GM23338 (cell line): ENCODE data around the gene MEGF8. TPM values are rescaled to one million over a fixed set of nuclear protein-coding genes. Genes with fewer than 3 reads are reported as not detected.

Experiments
- ATAC-seq: fragments of 200-7000 bp; cut with Tn5 transposase; 3 replicates; pipeline ENCODE4 v1.9.1; 2020
- DNase-seq: peaks from one replicate; pipeline ENCODE4 v3.0.0-alpha.2; 2015; ENCODE audit warnings: low spot score
- H2AFZ ChIP-seq: fragments of 200-600 bp; sonication (generic); 2 replicates; pipeline ENCODE4 v1.8.0; 2016; ENCODE audit warnings: antibody characterized with exemption, mild to moderate bottlenecking, moderate library complexity
- H3F3A ChIP-seq: fragments of 200-600 bp; sonication (generic); replicated peaks from 2 replicates; pipeline ENCODE4 v1.8.0; 2017; ENCODE audit warnings: antibody characterized with exemption, mixed run types, low read depth
- H3K27ac ChIP-seq: fragments of 200-600 bp; sonication (generic); 2 replicates; pipeline ENCODE4 v1.6.1; 2016; ENCODE audit warnings: low read depth
- H3K27me3 ChIP-seq: fragments of 200-600 bp; sonication (generic); 2 replicates; pipeline ENCODE4 v1.8.0; 2016; ENCODE audit warnings: mild to moderate bottlenecking, mixed run types, moderate library complexity; ENCODE audit not compliant: insufficient read depth
- H3K36me3 ChIP-seq: fragments of 200-600 bp; sonication (generic); 2 replicates; pipeline ENCODE4 v1.8.0; 2016; ENCODE audit warnings: mild to moderate bottlenecking; ENCODE audit not compliant: insufficient read depth
- H3K4me1 ChIP-seq: fragments of 200-600 bp; sonication (generic); 2 replicates; pipeline ENCODE4 v1.8.0; 2016; ENCODE audit warnings: mild to moderate bottlenecking, moderate library complexity; ENCODE audit not compliant: insufficient read depth
- H3K4me2 ChIP-seq: fragments of 200-600 bp; sonication (generic); 2 replicates; pipeline ENCODE4 v1.7.1; 2017; ENCODE audit warnings: mixed run types
- H3K4me3 ChIP-seq: fragments of 200-600 bp; sonication (generic); 2 replicates; pipeline ENCODE4 v1.6.1; 2016; ENCODE audit warnings: mixed run types
- H3K79me2 ChIP-seq: fragments of 200-600 bp; sonication (generic); replicated peaks from 2 replicates; pipeline ENCODE4 v1.8.0; 2017; ENCODE audit warnings: mild to moderate bottlenecking; ENCODE audit not compliant: insufficient read depth
- H3K9me2 ChIP-seq: fragments of 200-600 bp; sonication (generic); 2 replicates; pipeline ENCODE4 v1.8.0; 2017; ENCODE audit not compliant: insufficient read depth
- H4K20me1 ChIP-seq: fragments of 200-600 bp; sonication (generic); replicated peaks from 2 replicates; pipeline ENCODE4 v1.8.0; 2017; ENCODE audit warnings: mild to moderate bottlenecking; ENCODE audit not compliant: insufficient read depth
- H3K27ac Mint-ChIP-seq: 2 replicates; pipeline ENCODE4 v1.8.0; 2020; ENCODE audit warnings: inconsistent platforms, mild to moderate bottlenecking, moderate library complexity, mixed read lengths
- H3K27me3 Mint-ChIP-seq: 3 replicates; pipeline ENCODE4 v1.8.0; 2022; ENCODE audit warnings: low read depth, mild to moderate bottlenecking, moderate library complexity, mixed read lengths, inconsistent platforms; ENCODE audit not compliant: insufficient read depth, poor library complexity
- H3K36me3 Mint-ChIP-seq: 3 replicates; pipeline ENCODE4 v1.8.0; 2021; ENCODE audit warnings: low read depth, mild to moderate bottlenecking, inconsistent platforms, moderate library complexity, mixed read lengths
- H3K4me1 Mint-ChIP-seq: 3 replicates; pipeline ENCODE4 v1.8.0; 2020; ENCODE audit warnings: mild to moderate bottlenecking, inconsistent platforms, mixed read lengths
- H3K4me3 Mint-ChIP-seq: 3 replicates; pipeline ENCODE4 v1.8.0; 2021; ENCODE audit warnings: moderate library complexity, mild to moderate bottlenecking, inconsistent platforms, mixed read lengths
- H3K9me3 Mint-ChIP-seq: 3 replicates; pipeline ENCODE4 v1.8.0; 2020; ENCODE audit warnings: moderate library complexity, mild to moderate bottlenecking, inconsistent platforms, mixed read lengths
- CREB1 ChIP-seq: fragments of 250-450 bp; sonication (Bioruptor Pico); IDR thresholded peaks from 2 replicates; pipeline ENCODE4 v1.5.0; 2020; ENCODE audit warnings: low read depth, mild to moderate bottlenecking, moderate library complexity
- EZH2 ChIP-seq: fragments of 200-600 bp; sonication (generic); IDR thresholded peaks from one replicate; pipeline ENCODE4 v1.8.0; 2017; ENCODE audit warnings: antibody characterized with exemption, mild to moderate bottlenecking, low read depth; ENCODE audit not compliant: unreplicated experiment
- EZH2phosphoT487 ChIP-seq: fragments of 200-600 bp; sonication (generic); IDR thresholded peaks from one replicate; pipeline ENCODE4 v1.8.1; 2018; ENCODE audit warnings: antibody characterized with exemption; ENCODE audit not compliant: unreplicated experiment
- JUNB ChIP-seq: IDR thresholded peaks from one replicate; pipeline ENCODE4 v1.6.1; 2016; ENCODE audit warnings: antibody characterized with exemption; ENCODE audit not compliant: unreplicated experiment
- NANOG ChIP-seq: IDR thresholded peaks from 2 replicates; pipeline ENCODE4 v1.6.1; 2016; ENCODE audit warnings: antibody characterized with exemption, borderline replicate concordance
- POLR2AphosphoS5 ChIP-seq: IDR thresholded peaks from 2 replicates; pipeline ENCODE4 v1.6.1; 2016; ENCODE audit warnings: antibody characterized with exemption, low read depth
- STAT1 ChIP-seq: IDR thresholded peaks from one replicate; pipeline ENCODE4 v1.6.1; 2016; ENCODE audit warnings: antibody characterized with exemption; ENCODE audit not compliant: unreplicated experiment
- ZNF114 ChIP-seq: fragments of 250-450 bp; sonication (Bioruptor Pico); IDR thresholded peaks from 2 replicates; pipeline ENCODE4 v1.5.0; 2020; ENCODE audit warnings: mild to moderate bottlenecking, moderate library complexity
- ZNF331 ChIP-seq: fragments of 250-450 bp; sonication (Bioruptor Pico); IDR thresholded peaks from 2 replicates; pipeline ENCODE4 v1.5.0; 2020; ENCODE audit warnings: low read depth, mild to moderate bottlenecking, moderate library complexity
- polyA plus RNA-seq: library from polyadenylated mRNA; unstranded; fragments of >200 nt; fragmentation: Nextera tagmentation; extraction: Ambion mirVana; gene quantifications from 2 replicates; pipeline ENCODE4 v1.2.1, GENCODE V29; 2016
- total RNA-seq: library from RNA; depleted of rRNA; stranded (reverse); fragments of >200 nt; shearing (Covaris generic); gene quantifications from 2 replicates; pipeline ENCODE4 v1.2.3, GENCODE V29; 2014
- TF ChIP-seq, protein P1 (sequence below): fragments of 250-450 bp; sonication (Bioruptor Pico); IDR thresholded peaks from 2 replicates; pipeline ENCODE4 v1.5.0; 2020; ENCODE audit warnings: mild to moderate bottlenecking, moderate library complexity
- TF ChIP-seq, protein P2 (sequence below): IDR thresholded peaks from 2 replicates; pipeline ENCODE4 v1.6.1; 2016; ENCODE audit warnings: antibody characterized with exemption
- TF ChIP-seq, protein P3 (sequence below), 2 experiments: fragments of 200-600 bp in 1 of 2; sonication (generic) in 1 of 2; conservative IDR thresholded peaks; 2 replicates each; pipeline versions ENCODE4 v1.5.1 to v1.6.1; 2016 to 2017; ENCODE audit warnings: antibody characterized with exemption in 2 of 2, low read depth in 2 of 2, mild to moderate bottlenecking in 2 of 2, moderate library complexity in 1 of 2
- TF ChIP-seq, protein P4 (sequence below): IDR thresholded peaks from one replicate; pipeline ENCODE4 v1.6.1; 2018; ENCODE audit warnings: antibody characterized with exemption; ENCODE audit not compliant: unreplicated experiment

The MEGF8 gene
- total and polyA plus RNA-seq, 2 experiments from 2014 or later = 6.2 to 40.5 TPM

DNA sequence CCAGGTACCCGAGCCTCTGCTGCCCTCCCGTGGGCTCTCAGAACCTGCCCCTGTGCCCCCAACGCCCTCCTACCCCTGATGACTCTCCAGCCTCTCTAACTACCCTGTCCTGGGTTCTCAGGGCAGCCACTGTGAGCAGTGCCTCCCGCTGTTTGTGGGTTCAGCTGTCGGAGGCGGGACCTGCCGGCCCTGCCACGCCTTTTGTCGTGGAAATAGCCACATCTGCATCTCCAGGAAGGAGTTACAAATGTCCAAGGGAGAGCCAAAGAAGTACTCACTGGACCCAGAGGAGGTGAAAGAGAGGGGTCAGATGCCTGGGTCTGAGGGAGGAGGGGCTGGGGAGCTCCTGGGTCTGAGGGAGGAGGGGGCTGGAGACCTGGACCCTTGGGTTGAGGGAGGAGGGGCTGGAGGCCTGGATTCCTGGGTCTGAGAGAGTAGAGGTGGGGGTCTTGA, 44.7 kb downstream of the MEGF8 start:
- Histone ChIP-seq H3K27me3 (no peaks in the 10 kb centered on the region), H3K4me2 (peak overlapping the region; percentile 73), H3K27ac (peak overlapping the region; percentile 89), H2AFZ (no peak overlapping the region), H3K9me2 (no peaks in the 10 kb centered on the region), H4K20me1 (no peaks in the 10 kb centered on the region), H3F3A (0 out of 2 replicates have a peak, but pooled peaks cover 12% of the 10 kb centered on the region), H3K4me1 (peaks cover 32% of the 10 kb centered on the region), H3K4me3 (peak overlapping the region; percentile 19), H3K36me3 (no peaks in the 10 kb centered on the region), H3K79me2 (no peaks in the 10 kb centered on the region)
- ATAC-seq (peak; percentile 88), DNase-seq (peak; percentile 88)
- H3K36me3 Mint-ChIP-seq = peaks cover 41% of the 10 kb centered on the region
- peaks cover 19% of the 10 kb centered on the region for H3K27me3 Mint-ChIP-seq
- H3K4me3 Mint-ChIP-seq = peak overlapping the region; percentile 48
- H3K27ac Mint-ChIP-seq = peak overlapping the region; percentile 88
- TF ChIP-seq EZH2 (no peak), EZH2phosphoT487 (no peak), JUNB (no peak), STAT1 (no peak), CREB1 (CRISPR knock-in tag) (peak; percentile 26; the same call in 1 of the 2 replicates), ZNF114 (CRISPR knock-in tag) (no peak), NANOG (no peak), POLR2AphosphoS5 (peak; percentile 59), ZNF331 (no peak)
- TF ChIP-seq, protein P1, sequence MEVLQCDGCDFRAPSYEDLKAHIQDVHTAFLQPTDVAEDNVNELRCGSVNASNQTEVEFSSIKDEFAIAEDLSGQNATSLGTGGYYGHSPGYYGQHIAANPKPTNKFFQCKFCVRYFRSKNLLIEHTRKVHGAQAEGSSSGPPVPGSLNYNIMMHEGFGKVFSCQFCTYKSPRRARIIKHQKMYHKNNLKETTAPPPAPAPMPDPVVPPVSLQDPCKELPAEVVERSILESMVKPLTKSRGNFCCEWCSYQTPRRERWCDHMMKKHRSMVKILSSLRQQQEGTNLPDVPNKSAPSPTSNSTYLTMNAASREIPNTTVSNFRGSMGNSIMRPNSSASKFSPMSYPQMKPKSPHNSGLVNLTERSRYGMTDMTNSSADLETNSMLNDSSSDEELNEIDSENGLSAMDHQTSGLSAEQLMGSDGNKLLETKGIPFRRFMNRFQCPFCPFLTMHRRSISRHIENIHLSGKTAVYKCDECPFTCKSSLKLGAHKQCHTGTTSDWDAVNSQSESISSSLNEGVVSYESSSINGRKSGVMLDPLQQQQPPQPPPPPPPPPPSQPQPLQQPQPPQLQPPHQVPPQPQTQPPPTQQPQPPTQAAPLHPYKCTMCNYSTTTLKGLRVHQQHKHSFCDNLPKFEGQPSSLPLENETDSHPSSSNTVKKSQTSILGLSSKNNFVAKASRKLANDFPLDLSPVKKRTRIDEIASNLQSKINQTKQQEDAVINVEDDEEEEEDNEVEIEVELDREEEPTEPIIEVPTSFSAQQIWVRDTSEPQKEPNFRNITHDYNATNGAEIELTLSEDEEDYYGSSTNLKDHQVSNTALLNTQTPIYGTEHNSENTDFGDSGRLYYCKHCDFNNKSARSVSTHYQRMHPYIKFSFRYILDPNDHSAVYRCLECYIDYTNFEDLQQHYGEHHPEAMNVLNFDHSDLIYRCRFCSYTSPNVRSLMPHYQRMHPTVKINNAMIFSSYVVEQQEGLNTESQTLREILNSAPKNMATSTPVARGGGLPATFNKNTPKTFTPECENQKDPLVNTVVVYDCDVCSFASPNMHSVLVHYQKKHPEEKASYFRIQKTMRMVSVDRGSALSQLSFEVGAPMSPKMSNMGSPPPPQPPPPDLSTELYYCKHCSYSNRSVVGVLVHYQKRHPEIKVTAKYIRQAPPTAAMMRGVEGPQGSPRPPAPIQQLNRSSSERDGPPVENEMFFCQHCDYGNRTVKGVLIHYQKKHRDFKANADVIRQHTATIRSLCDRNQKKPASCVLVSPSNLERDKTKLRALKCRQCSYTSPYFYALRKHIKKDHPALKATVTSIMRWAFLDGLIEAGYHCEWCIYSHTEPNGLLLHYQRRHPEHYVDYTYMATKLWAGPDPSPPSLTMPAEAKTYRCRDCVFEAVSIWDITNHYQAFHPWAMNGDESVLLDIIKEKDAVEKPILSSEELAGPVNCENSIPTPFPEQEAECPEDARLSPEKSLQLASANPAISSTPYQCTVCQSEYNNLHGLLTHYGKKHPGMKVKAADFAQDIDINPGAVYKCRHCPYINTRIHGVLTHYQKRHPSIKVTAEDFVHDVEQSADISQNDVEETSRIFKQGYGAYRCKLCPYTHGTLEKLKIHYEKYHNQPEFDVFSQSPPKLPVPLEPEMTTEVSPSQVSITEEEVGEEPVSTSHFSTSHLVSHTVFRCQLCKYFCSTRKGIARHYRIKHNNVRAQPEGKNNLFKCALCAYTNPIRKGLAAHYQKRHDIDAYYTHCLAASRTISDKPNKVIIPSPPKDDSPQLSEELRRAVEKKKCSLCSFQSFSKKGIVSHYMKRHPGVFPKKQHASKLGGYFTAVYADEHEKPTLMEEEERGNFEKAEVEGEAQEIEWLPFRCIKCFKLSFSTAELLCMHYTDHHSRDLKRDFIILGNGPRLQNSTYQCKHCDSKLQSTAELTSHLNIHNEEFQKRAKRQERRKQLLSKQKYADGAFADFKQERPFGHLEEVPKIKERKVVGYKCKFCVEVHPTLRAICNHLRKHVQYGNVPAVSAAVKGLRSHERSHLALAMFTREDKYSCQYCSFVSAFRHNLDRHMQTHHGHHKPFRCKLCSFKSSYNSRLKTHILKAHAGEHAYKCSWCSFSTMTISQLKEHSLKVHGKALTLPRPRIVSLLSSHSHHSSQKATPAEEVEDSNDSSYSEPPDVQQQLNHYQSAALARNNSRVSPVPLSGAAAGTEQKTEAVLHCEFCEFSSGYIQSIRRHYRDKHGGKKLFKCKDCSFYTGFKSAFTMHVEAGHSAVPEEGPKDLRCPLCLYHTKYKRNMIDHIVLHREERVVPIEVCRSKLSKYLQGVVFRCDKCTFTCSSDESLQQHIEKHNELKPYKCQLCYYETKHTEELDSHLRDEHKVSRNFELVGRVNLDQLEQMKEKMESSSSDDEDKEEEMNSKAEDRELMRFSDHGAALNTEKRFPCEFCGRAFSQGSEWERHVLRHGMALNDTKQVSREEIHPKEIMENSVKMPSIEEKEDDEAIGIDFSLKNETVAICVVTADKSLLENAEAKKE (CRISPR knock-in tag) = 0 out of 2 replicates have a peak, but pooled peaks have one; percentile 39
- TF ChIP-seq, protein P2, sequence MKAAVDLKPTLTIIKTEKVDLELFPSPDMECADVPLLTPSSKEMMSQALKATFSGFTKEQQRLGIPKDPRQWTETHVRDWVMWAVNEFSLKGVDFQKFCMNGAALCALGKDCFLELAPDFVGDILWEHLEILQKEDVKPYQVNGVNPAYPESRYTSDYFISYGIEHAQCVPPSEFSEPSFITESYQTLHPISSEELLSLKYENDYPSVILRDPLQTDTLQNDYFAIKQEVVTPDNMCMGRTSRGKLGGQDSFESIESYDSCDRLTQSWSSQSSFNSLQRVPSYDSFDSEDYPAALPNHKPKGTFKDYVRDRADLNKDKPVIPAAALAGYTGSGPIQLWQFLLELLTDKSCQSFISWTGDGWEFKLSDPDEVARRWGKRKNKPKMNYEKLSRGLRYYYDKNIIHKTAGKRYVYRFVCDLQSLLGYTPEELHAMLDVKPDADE = no peak
- TF ChIP-seq, protein P3, sequence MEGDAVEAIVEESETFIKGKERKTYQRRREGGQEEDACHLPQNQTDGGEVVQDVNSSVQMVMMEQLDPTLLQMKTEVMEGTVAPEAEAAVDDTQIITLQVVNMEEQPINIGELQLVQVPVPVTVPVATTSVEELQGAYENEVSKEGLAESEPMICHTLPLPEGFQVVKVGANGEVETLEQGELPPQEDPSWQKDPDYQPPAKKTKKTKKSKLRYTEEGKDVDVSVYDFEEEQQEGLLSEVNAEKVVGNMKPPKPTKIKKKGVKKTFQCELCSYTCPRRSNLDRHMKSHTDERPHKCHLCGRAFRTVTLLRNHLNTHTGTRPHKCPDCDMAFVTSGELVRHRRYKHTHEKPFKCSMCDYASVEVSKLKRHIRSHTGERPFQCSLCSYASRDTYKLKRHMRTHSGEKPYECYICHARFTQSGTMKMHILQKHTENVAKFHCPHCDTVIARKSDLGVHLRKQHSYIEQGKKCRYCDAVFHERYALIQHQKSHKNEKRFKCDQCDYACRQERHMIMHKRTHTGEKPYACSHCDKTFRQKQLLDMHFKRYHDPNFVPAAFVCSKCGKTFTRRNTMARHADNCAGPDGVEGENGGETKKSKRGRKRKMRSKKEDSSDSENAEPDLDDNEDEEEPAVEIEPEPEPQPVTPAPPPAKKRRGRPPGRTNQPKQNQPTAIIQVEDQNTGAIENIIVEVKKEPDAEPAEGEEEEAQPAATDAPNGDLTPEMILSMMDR (conservative IDR thresholded peaks at IDR 0.05; ENCODE audit: low read depth in 2 of 2) = peak; percentile 48 to 71
- TF ChIP-seq, protein P4, sequence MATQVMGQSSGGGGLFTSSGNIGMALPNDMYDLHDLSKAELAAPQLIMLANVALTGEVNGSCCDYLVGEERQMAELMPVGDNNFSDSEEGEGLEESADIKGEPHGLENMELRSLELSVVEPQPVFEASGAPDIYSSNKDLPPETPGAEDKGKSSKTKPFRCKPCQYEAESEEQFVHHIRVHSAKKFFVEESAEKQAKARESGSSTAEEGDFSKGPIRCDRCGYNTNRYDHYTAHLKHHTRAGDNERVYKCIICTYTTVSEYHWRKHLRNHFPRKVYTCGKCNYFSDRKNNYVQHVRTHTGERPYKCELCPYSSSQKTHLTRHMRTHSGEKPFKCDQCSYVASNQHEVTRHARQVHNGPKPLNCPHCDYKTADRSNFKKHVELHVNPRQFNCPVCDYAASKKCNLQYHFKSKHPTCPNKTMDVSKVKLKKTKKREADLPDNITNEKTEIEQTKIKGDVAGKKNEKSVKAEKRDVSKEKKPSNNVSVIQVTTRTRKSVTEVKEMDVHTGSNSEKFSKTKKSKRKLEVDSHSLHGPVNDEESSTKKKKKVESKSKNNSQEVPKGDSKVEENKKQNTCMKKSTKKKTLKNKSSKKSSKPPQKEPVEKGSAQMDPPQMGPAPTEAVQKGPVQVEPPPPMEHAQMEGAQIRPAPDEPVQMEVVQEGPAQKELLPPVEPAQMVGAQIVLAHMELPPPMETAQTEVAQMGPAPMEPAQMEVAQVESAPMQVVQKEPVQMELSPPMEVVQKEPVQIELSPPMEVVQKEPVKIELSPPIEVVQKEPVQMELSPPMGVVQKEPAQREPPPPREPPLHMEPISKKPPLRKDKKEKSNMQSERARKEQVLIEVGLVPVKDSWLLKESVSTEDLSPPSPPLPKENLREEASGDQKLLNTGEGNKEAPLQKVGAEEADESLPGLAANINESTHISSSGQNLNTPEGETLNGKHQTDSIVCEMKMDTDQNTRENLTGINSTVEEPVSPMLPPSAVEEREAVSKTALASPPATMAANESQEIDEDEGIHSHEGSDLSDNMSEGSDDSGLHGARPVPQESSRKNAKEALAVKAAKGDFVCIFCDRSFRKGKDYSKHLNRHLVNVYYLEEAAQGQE = no peak
- peaks cover 51% of the 10 kb centered on the region for H3K4me1 Mint-ChIP-seq
- H3K9me3 Mint-ChIP-seq = peaks cover 8% of the 10 kb centered on the region
